Effector memory CD4-positive, alpha-beta T cell (primary cell): Measurements from ENCODE around the gene CHCHD4.

Source experiments
- DNase-seq, 3 donors: peaks; one replicate each; pipeline ENCODE4 v3.0.0-alpha.2; 2020
- H3K27ac ChIP-seq: 2 replicates; pipeline ENCODE4 v1.7.0; 2013; ENCODE audit warnings: mild to moderate bottlenecking, low read length, moderate library complexity; ENCODE audit not compliant: insufficient read depth, poor library complexity, severe bottlenecking
- H3K27me3 ChIP-seq: replicated peaks from 2 replicates; pipeline ENCODE4 v1.7.0; 2013; ENCODE audit warnings: mild to moderate bottlenecking, low read length; ENCODE audit not compliant: insufficient read depth, control insufficient read depth, poor library complexity, severe bottlenecking
- H3K36me3 ChIP-seq: 2 replicates; pipeline ENCODE4 v1.7.0; 2013; ENCODE audit warnings: mild to moderate bottlenecking, low read length, moderate library complexity; ENCODE audit not compliant: control insufficient read depth, insufficient read depth
- H3K4me1 ChIP-seq: 2 replicates; pipeline ENCODE4 v1.7.0; 2013; ENCODE audit warnings: low read length, mild to moderate bottlenecking; ENCODE audit not compliant: control insufficient read depth, insufficient read depth, poor library complexity, severe bottlenecking
- H3K4me3 ChIP-seq: 2 replicates; pipeline ENCODE4 v1.7.0; 2013; ENCODE audit warnings: low read length, low read depth, mild to moderate bottlenecking; ENCODE audit not compliant: insufficient read depth, poor library complexity, severe bottlenecking
- H3K9me3 ChIP-seq: 2 replicates; pipeline ENCODE4 v1.7.0; 2013; ENCODE audit warnings: mild to moderate bottlenecking, low read length, moderate library complexity; ENCODE audit not compliant: control insufficient read depth

CHCHD4 gene

GRCh38 chr3:14129296-14129695, 4.6 kb upstream of the CHCHD4 start:
- no peak overlapping the region for H3K27ac ChIP-seq
- peaks cover 67% of the 10 kb centered on the region for H3K36me3 ChIP-seq
- no peaks in the 10 kb centered on the region for H3K27me3 ChIP-seq
- no peaks in the 10 kb centered on the region for H3K9me3 ChIP-seq
- H3K4me1 ChIP-seq = peaks cover 21% of the 10 kb centered on the region
- DNase-seq = no peak
- no peak overlapping the region for H3K4me3 ChIP-seq

- H3K27ac ChIP-seq = no peak overlapping the region
- H3K36me3 ChIP-seq = peaks cover 61% of the 10 kb centered on the region
- H3K27me3 ChIP-seq = no peaks in the 10 kb centered on the region
- H3K4me3 ChIP-seq = no peak overlapping the region
- H3K9me3 ChIP-seq = no peaks in the 10 kb centered on the region
- H3K4me1 ChIP-seq = peaks cover 27% of the 10 kb centered on the region
- no peak for DNase-seq
These were observed 4.1 kb upstream of the CHCHD4 start for GRCh38 chr3:14128724-14129123.

GRCh38 chr3:14127516-14128161, 3.0 kb upstream of the CHCHD4 start:
- peaks cover 50% of the 10 kb centered on the region for H3K36me3 ChIP-seq
- H3K9me3 ChIP-seq = no peaks in the 10 kb centered on the region
- peaks cover 31% of the 10 kb centered on the region for H3K4me1 ChIP-seq
- H3K4me3 ChIP-seq = no peak overlapping the region
- no peak for DNase-seq
- H3K27me3 ChIP-seq = no peaks in the 10 kb centered on the region
- H3K27ac ChIP-seq = no peak overlapping the region

- Histone ChIP-seq H3K4me3 (no peak overlapping the region), H3K4me1 (peaks cover 31% of the 10 kb centered on the region)
These were observed 2.3 kb upstream of the CHCHD4 start for GRCh38 chr3:14126887-14127505.

GRCh38 chr3:14126017-14126886, 1.6 kb upstream of the CHCHD4 start:
- Histone ChIP-seq H3K27ac (peak overlapping the region; percentile 92), H3K27me3 (no peaks in the 10 kb centered on the region), H3K36me3 (peaks cover 42% of the 10 kb centered on the region), H3K9me3 (no peaks in the 10 kb centered on the region), H3K4me1 (peaks cover 31% of the 10 kb centered on the region), H3K4me3 (peak overlapping the region; percentile 97)
- DNase-seq = no peak

More at GRCh38 chr3:14126887-14127505, 2.3 kb upstream of the CHCHD4 start:
- H3K36me3 ChIP-seq = peaks cover 48% of the 10 kb centered on the region
- no peak overlapping the region for H3K27ac ChIP-seq
- no peak for DNase-seq
- no peaks in the 10 kb centered on the region for H3K9me3 ChIP-seq
- H3K27me3 ChIP-seq = no peaks in the 10 kb centered on the region

- Histone ChIP-seq H3K27ac (peak overlapping the region; percentile 92), H3K36me3 (peaks cover 34% of the 10 kb centered on the region), H3K4me1 (peaks cover 31% of the 10 kb centered on the region), H3K9me3 (no peaks in the 10 kb centered on the region), H3K4me3 (peak overlapping the region; percentile 97), H3K27me3 (no peaks in the 10 kb centered on the region)
- peak; percentile 32 to 50 (median 50) for DNase-seq
These were observed 735 bp upstream of the CHCHD4 start for GRCh38 chr3:14125193-14126016.

- Histone ChIP-seq H3K4me3 (peak overlapping the region; percentile 97), H3K27ac (peak overlapping the region; percentile 92), H3K36me3 (peaks cover 22% of the 10 kb centered on the region), H3K9me3 (no peaks in the 10 kb centered on the region), H3K27me3 (no peaks in the 10 kb centered on the region), H3K4me1 (peaks cover 31% of the 10 kb centered on the region)
- DNase-seq = peak in 2 of 3 donors; percentile 37 to 45
These were observed 451 bp downstream of the CHCHD4 start for GRCh38 chr3:14124223-14124614.

GRCh38 chr3:14123308-14124222, 1.1 kb downstream of the CHCHD4 start:
- Histone ChIP-seq H3K27ac (peak overlapping the region; percentile 92), H3K9me3 (no peaks in the 10 kb centered on the region), H3K27me3 (no peaks in the 10 kb centered on the region), H3K36me3 (peaks cover 17% of the 10 kb centered on the region), H3K4me3 (peak overlapping the region; percentile 97), H3K4me1 (peaks cover 31% of the 10 kb centered on the region)
- DNase-seq = no peak

- Histone ChIP-seq H3K27ac (no peak overlapping the region), H3K9me3 (no peaks in the 10 kb centered on the region), H3K4me1 (peaks cover 31% of the 10 kb centered on the region), H3K4me3 (no peak overlapping the region), H3K36me3 (peaks cover 6% of the 10 kb centered on the region), H3K27me3 (no peaks in the 10 kb centered on the region)
- no peak for DNase-seq
These were observed 2.4 kb downstream of the CHCHD4 start for GRCh38 chr3:14122301-14122700.
